IMR-90 (cell line): ENCODE results near the gene LHPP. TPM values are rescaled to one million over a fixed set of nuclear protein-coding genes. Genes with fewer than 3 reads are reported as not detected.

ENCODE experiments used
- ATAC-seq: fragments of 200-7000 bp; cut with Tn5 transposase; 2 replicates; pipeline ENCODE4 v1.9.1; 2020; ENCODE audit warnings: low read depth, mild to moderate bottlenecking, moderate library complexity
- BruUV-seq: library from RNA; stranded (reverse); fragments of 400-500 nt; replicated peaks from 2 replicates; lab custom pipeline; 2021; lab: Mats Ljungman, UMichigan
- CTCF ChIA-PET: fragments of 300-600 bp; formaldehyde crosslinking; extraction: SDS; loops from one replicate; lab custom pipeline; 2021; ENCODE audit warnings: antibody characterized with exemption; lab: Yijun Ruan, JAX
- POLR2A ChIA-PET: fragments of 300-600 bp; sonication (Branson Sonifier 250); formaldehyde crosslinking; loops from one replicate; lab custom pipeline; 2022; ENCODE audit warnings: antibody characterized with exemption; ENCODE audit not compliant: unreplicated experiment; lab: Charles Lee
- DNase-seq: peaks from one replicate; pipeline ENCODE4 v3.0.0; 2013
- H2AFZ ChIP-seq: replicated peaks from 2 replicates; pipeline ENCODE3; 2013; ENCODE audit warnings: low read length, mild to moderate bottlenecking; ENCODE audit not compliant: poor library complexity
- H2AK5ac ChIP-seq: 2 replicates; pipeline ENCODE4 v1.6.1; 2013; ENCODE audit warnings: low read depth, low read length, inconsistent platforms
- H2AK9ac ChIP-seq: replicated peaks from 2 replicates; pipeline ENCODE3; 2013; ENCODE audit warnings: mild to moderate bottlenecking, low read depth, low read length, moderate library complexity; ENCODE audit not compliant: poor library complexity
- H2BK120ac ChIP-seq: 2 replicates; pipeline ENCODE4 v1.6.1; 2013; ENCODE audit warnings: low read depth, low read length, inconsistent platforms
- H2BK15ac ChIP-seq: 3 replicates; pipeline ENCODE4 v1.6.1; 2013; ENCODE audit warnings: low read depth, low read length, inconsistent platforms
- H2BK20ac ChIP-seq: 2 replicates; pipeline ENCODE4 v1.6.1; 2013; ENCODE audit warnings: low read depth, mild to moderate bottlenecking, inconsistent platforms, low read length, moderate library complexity
- H2BK5ac ChIP-seq: 2 replicates; pipeline ENCODE4 v1.6.1; 2013; ENCODE audit warnings: mild to moderate bottlenecking, low read depth, low read length, inconsistent platforms; ENCODE audit not compliant: poor library complexity, severe bottlenecking
- H3K14ac ChIP-seq: replicated peaks from 2 replicates; pipeline ENCODE4 v1.6.1; 2013; ENCODE audit warnings: low read depth, low read length, inconsistent platforms
- H3K18ac ChIP-seq: 2 replicates; pipeline ENCODE4 v1.6.1; 2013; ENCODE audit warnings: low read depth, low read length, control low read depth
- H3K23ac ChIP-seq: 2 replicates; pipeline ENCODE4 v1.6.1; 2013; ENCODE audit warnings: low read depth, low read length, inconsistent platforms
- H3K27ac ChIP-seq: 2 replicates; pipeline ENCODE4 v1.5.1; 2013; ENCODE audit warnings: mild to moderate bottlenecking, control low read depth, low read length; ENCODE audit not compliant: insufficient read depth
- H3K27me3 ChIP-seq: 2 replicates; pipeline ENCODE4 v1.6.1; 2013; ENCODE audit warnings: low read length; ENCODE audit not compliant: control insufficient read depth, insufficient read depth
- H3K36me3 ChIP-seq: 2 replicates; pipeline ENCODE4 v1.6.1; 2013; ENCODE audit warnings: low read length, mixed read lengths; ENCODE audit not compliant: control insufficient read depth, insufficient read depth
- H3K4ac ChIP-seq: 2 replicates; pipeline ENCODE4 v1.6.1; 2013; ENCODE audit warnings: low read depth, low read length, inconsistent platforms
- H3K4me1 ChIP-seq: 2 replicates; pipeline ENCODE4 v1.6.1; 2013; ENCODE audit warnings: low read length, mixed read lengths; ENCODE audit not compliant: control insufficient read depth, insufficient read depth
- H3K4me2 ChIP-seq: 2 replicates; pipeline ENCODE4 v1.6.1; 2013; ENCODE audit warnings: low read depth, mild to moderate bottlenecking, control low read depth, low read length, moderate library complexity
- H3K4me3 ChIP-seq: 2 replicates; pipeline ENCODE4 v1.5.1; 2013; ENCODE audit warnings: low read depth, mild to moderate bottlenecking, control low read depth, low read length, moderate library complexity; ENCODE audit not compliant: insufficient read depth
- H3K56ac ChIP-seq: 2 replicates; pipeline ENCODE4 v1.6.1; 2013; ENCODE audit warnings: low read length, inconsistent platforms; ENCODE audit not compliant: insufficient read depth; ENCODE audit errors: extremely low read depth
- H3K79me1 ChIP-seq, 2 experiments: 2 replicates each; pipeline ENCODE4 v1.6.1; 2013; ENCODE audit warnings: low read length in 2 of 2, inconsistent platforms in 1 of 2, low read depth in 1 of 2
- H3K9ac ChIP-seq: 2 replicates; pipeline ENCODE4 v1.6.1; 2013; ENCODE audit warnings: low read depth, low read length, control low read depth
- H3K9me1 ChIP-seq: 2 replicates; pipeline ENCODE4 v1.6.1; 2013; ENCODE audit warnings: low read length, inconsistent platforms; ENCODE audit not compliant: insufficient read depth
- H3K9me3 ChIP-seq: 2 replicates; pipeline ENCODE4 v1.6.1; 2013; ENCODE audit warnings: low read length; ENCODE audit not compliant: control insufficient read depth, insufficient read depth
- H4K20me1 ChIP-seq: 2 replicates; pipeline ENCODE4 v1.6.1; 2013; ENCODE audit warnings: low read length, inconsistent platforms; ENCODE audit not compliant: insufficient read depth
- H4K5ac ChIP-seq: 2 replicates; pipeline ENCODE4 v1.6.1; 2013; ENCODE audit warnings: mild to moderate bottlenecking, low read depth, low read length, control low read depth
- H4K8ac ChIP-seq, 2 experiments: 2 replicates each; pipeline ENCODE4 v1.6.1; 2013; ENCODE audit warnings: low read depth in 2 of 2, low read length in 2 of 2, control low read depth in 1 of 2, inconsistent platforms in 1 of 2
- H4K91ac ChIP-seq: 2 replicates; pipeline ENCODE4 v1.6.1; 2013; ENCODE audit warnings: low read depth, low read length, inconsistent platforms; ENCODE audit not compliant: insufficient read depth
- CEBPB ChIP-seq: IDR thresholded peaks from 2 replicates; pipeline ENCODE4 v1.6.1; 2012; ENCODE audit warnings: low read depth, low read length, improper control_type of control experiment
- CHD1 ChIP-seq: IDR thresholded peaks from 2 replicates; pipeline ENCODE4 v1.6.1; 2012; ENCODE audit warnings: low read depth, low read length, improper control_type of control experiment
- FOS ChIP-seq: fragments of 150-350 bp; IDR thresholded peaks from 2 replicates; pipeline ENCODE4 v1.6.1; 2016; ENCODE audit warnings: low read depth, low read length
- MAFK ChIP-seq: IDR thresholded peaks from 2 replicates; pipeline ENCODE4 v1.6.1; 2012; ENCODE audit warnings: low read depth, low read length, improper control_type of control experiment
- MAZ ChIP-seq: IDR thresholded peaks from 2 replicates; pipeline ENCODE4 v1.6.1; 2012; ENCODE audit warnings: low read depth, mild to moderate bottlenecking, low read length, improper control_type of control experiment, moderate library complexity, borderline replicate concordance
- MXI1 ChIP-seq: IDR thresholded peaks from 2 replicates; pipeline ENCODE4 v1.6.1; 2012; ENCODE audit warnings: low read depth, mild to moderate bottlenecking, low read length, moderate library complexity, borderline replicate concordance
- NFE2L2 ChIP-seq: fragments of 150-350 bp; IDR thresholded peaks from 2 replicates; pipeline ENCODE4 v1.6.1; 2016; ENCODE audit warnings: low read depth, mild to moderate bottlenecking, low read length
- RAD21 ChIP-seq: IDR thresholded peaks from 2 replicates; pipeline ENCODE4 v1.6.1; 2012; ENCODE audit warnings: low read length, improper control_type of control experiment
- RCOR1 ChIP-seq: IDR thresholded peaks from 2 replicates; pipeline ENCODE4 v1.6.1; 2012; ENCODE audit warnings: mild to moderate bottlenecking, low read length, improper control_type of control experiment; ENCODE audit not compliant: insufficient replicate concordance
- RFX5 ChIP-seq: IDR thresholded peaks from 2 replicates; pipeline ENCODE4 v1.8.0; 2012; ENCODE audit warnings: low read depth, mild to moderate bottlenecking, low read length, moderate library complexity
- SMC3 ChIP-seq: fragments of 150-350 bp; IDR thresholded peaks from 2 replicates; pipeline ENCODE4 v1.6.1; 2016; ENCODE audit warnings: low read depth, mild to moderate bottlenecking, antibody characterized with exemption, low read length, moderate library complexity
- WGBS, 2 experiments: methylation state at CpG; one replicate each; pipeline versions ENCODE4 v1.1.5 to v1.1.7; 2013; ENCODE audit warnings: missing lambda C conversion rate in 2 of 2; ENCODE audit not compliant: insufficient read length in 1 of 2; ENCODE audit errors: extremely low coverage in 2 of 2; 5-methylcytosine and 5-hydroxymethylcytosine counted together
- dilution Hi-C: fragments of 300-500 bp; cut with HindIII; formaldehyde crosslinking; loops from one replicate; pipeline ENCODE4 v1.14.3; 2018; ENCODE audit warnings: low sequenced_read_pairs; ENCODE audit not compliant: unreplicated experiment
- in situ Hi-C: fragments of 300-500 bp; cut with MboI; formaldehyde crosslinking; loops from 3 replicates; pipeline ENCODE4 v1.14.3; 2019; ENCODE audit warnings: low sequenced_read_pairs, inconsistent platforms, mixed read lengths
- intact Hi-C: fragments of 100-400 bp; cut with micrococcal nuclease; formaldehyde crosslinking; loops from 2 replicates; pipeline ENCODE4 v1.10.0; 2022
- polyA plus RNA-seq, 3 experiments: library from polyadenylated mRNA; depleted of rRNA; stranded (reverse); fragments of >200 nt; gene quantifications; 2 replicates each; pipeline ENCODE4 v1.2.3, GENCODE V29; 2012; ENCODE audit warnings: low replicate concordance in 1 of 3
- total RNA-seq: library from RNA; depleted of rRNA; stranded (reverse); fragments of >200 nt; gene quantifications from 2 replicates; pipeline ENCODE4 v1.2.3, GENCODE V29; 2012
- TF ChIP-seq, protein P1 (sequence below): fragments of 150-350 bp; IDR thresholded peaks from 2 replicates; pipeline ENCODE4 v1.6.1; 2017; ENCODE audit warnings: mild to moderate bottlenecking, antibody characterized with exemption, low read length, low read depth
- TF ChIP-seq, protein P2 (sequence below): conservative IDR thresholded peaks from 2 replicates; pipeline ENCODE4 v1.5.1; 2012; ENCODE audit warnings: mild to moderate bottlenecking, low read depth, low read length, improper control_type of control experiment
- TF ChIP-seq, protein P3 (sequence below): fragments of 150-350 bp; IDR thresholded peaks from 2 replicates; pipeline ENCODE4 v1.6.1; 2016; ENCODE audit warnings: low read depth, mild to moderate bottlenecking, low read length, moderate library complexity, borderline replicate concordance

The LHPP gene
- total and polyA plus RNA-seq, 2 of the 4 experiments (the other 2 are of a cell fraction): 2.7 to 8.3 TPM

DNA sequence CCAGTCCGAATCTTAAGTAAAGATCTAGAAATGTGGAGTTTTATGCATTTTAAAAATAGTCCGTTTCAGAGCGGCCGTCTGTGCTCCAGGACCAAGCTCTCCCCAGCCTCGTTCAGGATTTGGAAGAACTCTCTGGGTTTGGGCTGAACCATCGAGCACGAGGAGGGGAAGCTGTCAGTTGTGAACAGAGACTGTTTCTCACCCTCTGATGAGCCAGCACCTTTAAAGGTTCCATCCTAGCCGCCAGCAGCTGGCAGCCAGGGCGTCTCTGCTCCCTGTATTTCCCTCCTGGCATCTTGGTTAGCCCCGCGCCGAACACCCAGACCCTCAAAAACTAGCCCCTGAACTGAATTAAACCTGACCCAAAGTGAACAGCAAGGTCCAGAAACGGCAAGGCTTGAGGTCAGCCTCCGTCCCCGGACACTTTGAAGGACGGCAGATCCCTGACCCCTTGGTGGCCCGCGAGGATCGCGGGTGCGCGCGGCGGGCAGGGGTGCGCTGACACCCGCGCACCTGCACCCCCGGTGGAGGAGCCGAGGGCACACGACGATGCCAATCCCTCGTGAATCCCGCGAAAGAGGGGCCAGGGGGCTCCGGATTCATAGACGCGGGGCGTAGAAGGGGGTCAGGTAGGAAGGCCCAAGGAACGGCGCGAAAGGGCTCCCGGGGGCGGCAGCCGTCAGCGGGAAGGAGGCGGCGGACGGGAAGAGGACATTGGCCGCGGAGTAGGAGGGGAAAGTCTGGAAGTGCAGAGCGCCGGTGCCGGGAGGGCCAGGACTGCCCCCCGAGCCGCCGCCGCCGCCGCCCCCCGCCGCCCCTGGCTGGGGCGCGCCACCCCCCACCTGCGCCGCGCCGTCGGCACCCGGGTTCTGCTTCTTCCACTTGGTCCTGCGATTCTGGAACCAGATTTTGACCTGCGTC lies 14.5 kb upstream of the LHPP start:
- H3K4me3 ChIP-seq: no peak overlapping the region
- H4K8ac ChIP-seq: no peak overlapping the region
- no peak overlapping the region for H2AFZ ChIP-seq
- no peak overlapping the region for H3K4ac ChIP-seq
- H3K9me3 ChIP-seq: no peaks in the 10 kb centered on the region; the same call in 1 of the 2 replicates
- H3K36me3 ChIP-seq: no peaks in the 10 kb centered on the region
- in situ Hi-C loops: no loop called here
- DNase-seq (no peak), ATAC-seq (no peak)
- H3K27ac ChIP-seq: no peak overlapping the region
- H2BK120ac ChIP-seq: no peak overlapping the region
- dilution Hi-C loops: no loop called here
- H3K9me1 ChIP-seq: no peaks in the 10 kb centered on the region
- ChIA-PET CTCF (no interaction called here), POLR2A (no interaction called here)
- no peak overlapping the region for H3K18ac ChIP-seq
- H2AK5ac ChIP-seq: no peak overlapping the region
- no peak overlapping the region for H2BK5ac ChIP-seq
- no peak overlapping the region for H3K56ac ChIP-seq
- H3K27me3 ChIP-seq: peaks cover 72% of the 10 kb centered on the region
- H3K79me1 ChIP-seq: no peaks in the 10 kb centered on the region
- WGBS, 2 experiments: 6% methylated on average over 32 of the region's 71 CpGs; no CpG with 5 or more reads in 1 of the 2 experiments
- H3K4me2 ChIP-seq: no peak overlapping the region; the same call in 1 of the 2 replicates
- H3K4me1 ChIP-seq: no peaks in the 10 kb centered on the region; the same call in 1 of the 2 replicates
- intact Hi-C loops: no loop called here
- H3K9ac ChIP-seq: no peak overlapping the region
- no peak overlapping the region for H4K91ac ChIP-seq
- TF ChIP-seq RAD21: no peak
- TF ChIP-seq CHD1: no peak
- TF ChIP-seq MAZ: no peak
- TF ChIP-seq RCOR1: no peak
- no peak for TF ChIP-seq SMC3
- TF ChIP-seq, protein P1, sequence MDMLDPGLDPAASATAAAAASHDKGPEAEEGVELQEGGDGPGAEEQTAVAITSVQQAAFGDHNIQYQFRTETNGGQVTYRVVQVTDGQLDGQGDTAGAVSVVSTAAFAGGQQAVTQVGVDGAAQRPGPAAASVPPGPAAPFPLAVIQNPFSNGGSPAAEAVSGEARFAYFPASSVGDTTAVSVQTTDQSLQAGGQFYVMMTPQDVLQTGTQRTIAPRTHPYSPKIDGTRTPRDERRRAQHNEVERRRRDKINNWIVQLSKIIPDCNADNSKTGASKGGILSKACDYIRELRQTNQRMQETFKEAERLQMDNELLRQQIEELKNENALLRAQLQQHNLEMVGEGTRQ: no peak
- no peak for TF ChIP-seq FOS
- TF ChIP-seq, protein P2, sequence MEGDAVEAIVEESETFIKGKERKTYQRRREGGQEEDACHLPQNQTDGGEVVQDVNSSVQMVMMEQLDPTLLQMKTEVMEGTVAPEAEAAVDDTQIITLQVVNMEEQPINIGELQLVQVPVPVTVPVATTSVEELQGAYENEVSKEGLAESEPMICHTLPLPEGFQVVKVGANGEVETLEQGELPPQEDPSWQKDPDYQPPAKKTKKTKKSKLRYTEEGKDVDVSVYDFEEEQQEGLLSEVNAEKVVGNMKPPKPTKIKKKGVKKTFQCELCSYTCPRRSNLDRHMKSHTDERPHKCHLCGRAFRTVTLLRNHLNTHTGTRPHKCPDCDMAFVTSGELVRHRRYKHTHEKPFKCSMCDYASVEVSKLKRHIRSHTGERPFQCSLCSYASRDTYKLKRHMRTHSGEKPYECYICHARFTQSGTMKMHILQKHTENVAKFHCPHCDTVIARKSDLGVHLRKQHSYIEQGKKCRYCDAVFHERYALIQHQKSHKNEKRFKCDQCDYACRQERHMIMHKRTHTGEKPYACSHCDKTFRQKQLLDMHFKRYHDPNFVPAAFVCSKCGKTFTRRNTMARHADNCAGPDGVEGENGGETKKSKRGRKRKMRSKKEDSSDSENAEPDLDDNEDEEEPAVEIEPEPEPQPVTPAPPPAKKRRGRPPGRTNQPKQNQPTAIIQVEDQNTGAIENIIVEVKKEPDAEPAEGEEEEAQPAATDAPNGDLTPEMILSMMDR: no peak
- TF ChIP-seq NFE2L2: no peak
- no peak for TF ChIP-seq CEBPB
- TF ChIP-seq MAFK: no peak
- TF ChIP-seq, protein P3, sequence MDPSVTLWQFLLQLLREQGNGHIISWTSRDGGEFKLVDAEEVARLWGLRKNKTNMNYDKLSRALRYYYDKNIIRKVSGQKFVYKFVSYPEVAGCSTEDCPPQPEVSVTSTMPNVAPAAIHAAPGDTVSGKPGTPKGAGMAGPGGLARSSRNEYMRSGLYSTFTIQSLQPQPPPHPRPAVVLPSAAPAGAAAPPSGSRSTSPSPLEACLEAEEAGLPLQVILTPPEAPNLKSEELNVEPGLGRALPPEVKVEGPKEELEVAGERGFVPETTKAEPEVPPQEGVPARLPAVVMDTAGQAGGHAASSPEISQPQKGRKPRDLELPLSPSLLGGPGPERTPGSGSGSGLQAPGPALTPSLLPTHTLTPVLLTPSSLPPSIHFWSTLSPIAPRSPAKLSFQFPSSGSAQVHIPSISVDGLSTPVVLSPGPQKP: no peak
- no peak for TF ChIP-seq RFX5
- no peak for TF ChIP-seq MXI1
- no peak overlapping the region for H4K5ac ChIP-seq
- no peak overlapping the region for H2BK20ac ChIP-seq
- H4K20me1 ChIP-seq: no peaks in the 10 kb centered on the region
- no peak overlapping the region for H3K14ac ChIP-seq
- H2AK9ac ChIP-seq: no peak overlapping the region
- no TSS peak for BruUV-seq
- no peak overlapping the region for H2BK15ac ChIP-seq
- H3K23ac ChIP-seq: no peak overlapping the region
